Measurements from ENCODE around the gene TSPOAP1.

Gene TSPOAP1

DNA sequence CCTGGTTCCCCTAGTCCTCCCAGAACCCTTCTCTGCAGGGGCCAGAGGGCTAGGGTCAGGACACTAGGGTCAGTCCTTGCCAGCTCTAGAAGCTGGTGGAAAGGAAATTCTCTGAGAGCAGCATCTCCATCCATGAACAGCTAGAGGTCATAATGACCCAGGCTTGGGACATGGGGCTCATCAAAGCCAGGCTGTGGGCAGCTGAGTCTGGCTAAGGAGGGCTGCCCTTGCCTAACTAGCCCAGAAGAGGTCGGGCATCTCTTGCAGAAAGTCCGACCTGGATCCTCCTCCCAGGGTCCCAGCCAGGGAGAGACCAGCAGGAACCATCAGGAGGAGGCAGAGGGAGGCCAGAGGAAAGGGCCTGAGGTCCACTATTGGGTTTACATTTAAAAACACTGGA lies 52.2 kb downstream of the TSPOAP1 start:
- no peak for DNase-seq

DNA sequence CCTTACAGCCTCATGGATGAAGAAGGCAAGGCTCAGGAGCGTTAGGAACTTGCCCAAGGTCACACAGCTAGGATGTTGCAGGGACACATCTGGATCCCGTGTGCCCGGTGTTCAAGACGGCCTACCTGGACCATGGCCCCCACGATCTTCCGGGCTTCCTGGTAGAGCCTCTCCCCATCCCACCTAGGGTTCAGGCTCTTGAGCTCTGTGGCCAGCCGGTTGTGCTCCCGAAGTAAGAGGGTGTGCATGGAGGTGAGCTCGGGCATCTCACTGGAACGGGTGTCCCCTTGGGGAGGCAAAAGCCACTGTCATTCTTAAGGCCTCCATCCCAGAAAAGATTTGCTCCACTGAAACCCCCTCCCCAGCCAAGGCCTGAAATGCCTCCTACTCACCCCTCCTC lies 53.2 kb downstream of the TSPOAP1 start:
- DNase-seq: no peak

DNA sequence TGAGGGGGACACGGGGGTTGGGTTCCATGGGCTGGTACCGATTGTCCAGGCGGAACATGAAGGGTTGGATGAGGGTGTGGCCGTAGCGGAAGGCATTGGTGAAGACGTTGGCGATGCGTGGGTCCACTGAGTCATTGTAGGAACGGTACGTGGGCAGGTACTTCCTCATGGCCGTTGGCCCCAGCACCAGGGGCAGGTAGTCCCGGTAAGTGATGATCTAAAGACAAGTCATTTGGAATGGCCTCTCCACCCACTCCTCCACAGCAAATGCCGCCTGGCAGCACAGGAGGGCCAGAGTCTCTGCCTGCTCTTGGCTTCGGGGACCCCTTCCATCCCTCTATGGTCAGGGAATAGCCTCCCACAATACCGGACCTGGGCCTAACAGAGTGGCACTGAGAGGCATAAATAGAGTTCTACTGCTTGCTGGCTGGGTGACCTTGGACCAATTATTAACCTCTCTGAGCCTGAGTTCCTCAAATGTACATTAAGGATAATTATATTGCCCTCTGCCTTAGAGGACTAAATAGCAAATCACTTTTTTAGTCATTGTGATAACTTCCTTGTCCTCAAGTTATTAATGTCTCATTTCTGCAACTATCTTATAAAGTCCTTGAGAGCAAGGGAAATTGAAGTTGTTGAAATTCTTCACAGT lies 55.0 kb downstream of the TSPOAP1 start:
- no peak for DNase-seq

DNA sequence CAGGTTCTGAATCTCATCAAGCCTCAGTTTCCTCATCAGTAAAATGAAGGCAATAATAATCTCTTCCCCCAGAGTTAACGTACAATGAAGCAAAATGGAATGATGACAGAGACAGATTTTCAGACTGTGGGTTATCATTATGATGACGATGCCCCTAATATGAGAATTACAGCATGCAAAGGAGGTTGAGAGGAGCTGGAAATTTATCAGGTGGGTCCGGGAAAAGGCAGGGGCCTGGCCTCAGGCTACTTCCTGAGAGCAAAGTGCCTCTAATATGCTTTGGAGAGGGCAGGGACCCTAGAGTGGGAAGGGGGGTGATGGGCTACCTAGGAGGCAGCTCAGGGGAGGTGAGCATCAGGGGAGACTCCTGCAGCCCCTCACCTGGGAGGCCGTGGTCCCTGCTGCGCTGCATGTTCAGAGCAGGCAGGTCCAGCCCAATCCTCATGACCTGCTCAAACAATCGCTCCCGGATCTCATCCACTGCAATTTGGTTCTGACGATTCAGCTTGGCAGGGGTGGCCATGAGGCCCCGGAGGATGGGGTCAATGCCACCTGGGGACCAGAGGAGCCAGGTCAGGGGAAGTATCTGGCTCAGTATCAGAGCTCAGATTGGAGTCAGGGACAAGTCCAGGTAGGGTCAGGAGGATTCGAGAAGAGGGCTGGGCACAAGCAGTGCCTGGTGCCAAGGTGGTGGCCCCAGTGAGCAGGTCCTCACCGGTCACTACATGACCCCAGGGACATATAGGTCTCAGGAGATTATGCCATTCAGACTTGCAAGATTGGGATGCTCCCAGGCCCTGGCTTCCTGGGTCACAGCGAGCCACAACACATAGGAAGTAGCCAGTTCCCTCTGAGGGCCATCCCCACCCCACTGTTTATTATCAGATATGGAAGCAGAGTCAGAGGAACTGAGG lies 56.0 kb downstream of the TSPOAP1 start:
- DNase-seq: no peak

DNA sequence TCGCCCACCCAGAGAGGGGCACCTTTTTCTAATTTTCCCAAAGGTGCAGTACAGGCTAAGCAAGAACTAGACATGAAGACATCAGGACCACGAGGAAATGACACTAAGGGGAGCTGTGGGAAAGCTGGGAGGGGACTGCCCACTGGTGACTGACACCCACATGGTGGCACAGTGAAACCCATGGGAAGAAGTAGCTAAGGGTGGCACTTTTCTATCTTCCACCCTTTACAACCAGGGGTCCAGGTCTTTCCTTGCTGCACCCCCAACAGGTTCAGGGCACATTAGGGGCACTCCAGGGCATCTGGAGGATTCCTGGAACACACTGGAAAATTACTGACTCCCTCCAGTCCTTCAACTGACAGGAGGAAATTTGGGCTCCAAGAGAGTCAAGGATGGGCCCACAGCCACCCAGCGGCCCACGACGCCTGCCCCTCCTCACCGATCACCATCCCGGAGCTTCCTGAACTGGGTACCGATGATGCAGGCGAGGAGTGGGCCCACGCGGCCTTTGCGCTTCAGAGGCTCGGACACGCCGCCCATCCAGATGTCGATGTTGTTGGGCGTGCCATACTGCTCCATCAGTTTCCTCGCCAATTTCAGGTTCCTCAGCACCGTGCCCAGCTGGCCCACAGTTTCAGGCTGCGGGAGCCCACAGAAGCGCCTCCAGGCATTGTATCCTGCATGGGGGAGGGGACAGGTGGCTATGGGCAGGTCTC lies 57.2 kb downstream of the TSPOAP1 start:
- no peak for DNase-seq

DNA sequence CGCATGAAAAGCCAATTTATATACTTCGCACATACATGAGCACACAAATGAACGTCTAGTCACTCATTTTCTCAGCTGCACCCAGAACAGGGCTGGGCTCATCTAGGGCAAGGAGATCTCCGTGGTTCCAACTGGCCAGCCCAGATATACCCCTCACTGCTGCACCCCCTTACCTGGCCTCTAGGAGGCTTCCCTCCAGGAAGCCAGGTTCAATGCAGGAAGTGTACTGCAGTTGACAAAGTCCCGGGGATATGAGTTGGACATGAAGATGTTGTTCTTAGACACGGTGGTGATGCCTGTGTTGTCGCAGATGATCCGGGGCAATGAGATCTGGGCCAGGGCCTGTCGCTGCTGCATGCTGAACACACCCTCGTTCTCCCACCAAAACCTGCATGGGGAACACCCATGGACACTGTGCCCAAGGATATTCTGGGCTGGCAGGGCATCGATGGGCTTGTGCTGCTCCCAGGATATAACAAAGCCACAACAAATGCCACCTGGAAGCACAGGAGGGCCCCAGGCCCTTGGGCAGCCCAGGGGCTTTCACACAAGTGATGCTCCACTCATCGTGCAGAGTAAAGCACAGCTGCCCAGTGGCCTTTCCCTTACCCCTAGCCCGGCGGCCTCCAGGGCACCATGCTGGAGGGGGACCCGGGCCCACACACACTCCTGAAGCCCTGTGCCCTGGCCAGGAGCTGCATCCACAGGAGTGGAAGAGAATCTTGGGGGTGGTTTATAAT lies 57.9 kb downstream of the TSPOAP1 start:
- DNase-seq: no peak

DNA sequence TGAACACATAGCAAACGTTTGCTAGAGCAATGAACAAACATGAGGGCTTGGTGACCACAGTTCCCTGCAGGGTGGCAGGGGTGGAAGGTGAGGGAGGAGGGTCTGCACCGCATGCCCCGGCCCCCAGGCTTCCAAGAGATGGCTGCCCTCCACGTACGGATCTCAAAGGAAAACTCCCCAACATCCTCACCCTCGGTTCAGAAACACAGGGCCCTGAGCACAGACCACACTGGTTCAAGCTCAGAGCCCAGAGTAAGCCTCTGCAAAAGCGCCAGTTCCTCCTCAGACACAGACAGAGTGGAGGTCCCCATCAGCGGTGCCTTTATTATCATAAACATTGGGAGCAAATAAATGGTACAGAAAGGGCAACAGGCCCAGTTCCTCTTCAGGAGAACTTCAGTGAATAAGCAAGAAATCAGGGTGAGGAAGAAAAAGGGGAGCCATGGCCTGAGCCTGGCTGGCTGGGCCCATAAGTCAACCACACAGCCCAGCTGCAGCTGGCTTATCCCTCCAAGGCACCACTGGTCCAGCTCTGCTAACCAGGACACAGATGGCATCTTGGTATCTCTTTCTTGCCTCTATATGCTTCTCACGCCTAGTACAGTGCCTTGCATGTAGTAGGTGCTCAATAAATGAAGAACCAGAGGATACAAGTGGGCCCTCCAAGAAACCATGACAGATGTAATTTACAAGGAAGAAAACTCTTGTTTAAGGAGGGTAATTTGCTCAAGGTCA lies 58.9 kb downstream of the TSPOAP1 start:
- no peak for DNase-seq

DNA sequence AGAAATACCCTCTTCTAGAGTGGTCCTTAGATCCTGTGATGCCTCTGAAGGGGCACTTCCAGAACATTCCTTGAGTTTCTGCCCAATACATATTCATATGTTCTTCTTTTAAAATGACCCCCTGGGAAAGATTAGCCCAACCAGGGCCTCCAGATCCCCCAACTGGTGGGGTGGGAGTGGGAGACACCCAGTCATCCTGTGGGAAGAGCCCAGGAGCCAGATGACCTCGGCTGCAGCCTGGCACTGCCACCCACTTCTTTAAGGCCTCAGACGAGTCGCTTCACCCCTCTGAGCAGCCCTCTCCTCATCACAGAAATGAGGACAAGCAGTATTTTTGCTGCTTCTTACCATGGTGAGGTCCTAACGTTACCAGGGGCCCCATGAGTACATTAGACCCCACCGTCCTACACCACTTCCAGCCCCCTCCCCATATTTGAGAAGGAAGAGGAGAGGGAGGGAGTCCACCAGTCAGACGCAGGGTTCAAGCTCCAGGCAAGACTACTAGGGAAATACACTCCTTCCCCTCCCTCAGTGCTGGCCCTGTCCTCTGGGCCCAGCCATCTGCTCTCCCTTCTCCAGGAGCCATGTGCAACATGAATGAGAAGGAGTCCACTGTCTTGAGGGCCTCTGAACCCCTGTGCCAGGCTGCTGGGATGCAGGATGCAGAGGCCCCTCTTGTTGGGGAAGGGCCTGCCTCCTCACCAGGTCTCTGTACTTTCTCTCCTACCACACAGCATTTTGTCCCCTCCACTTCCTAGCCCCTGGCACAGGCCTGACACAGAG lies 59.6 kb downstream of the TSPOAP1 start:
- no peak for DNase-seq

DNA sequence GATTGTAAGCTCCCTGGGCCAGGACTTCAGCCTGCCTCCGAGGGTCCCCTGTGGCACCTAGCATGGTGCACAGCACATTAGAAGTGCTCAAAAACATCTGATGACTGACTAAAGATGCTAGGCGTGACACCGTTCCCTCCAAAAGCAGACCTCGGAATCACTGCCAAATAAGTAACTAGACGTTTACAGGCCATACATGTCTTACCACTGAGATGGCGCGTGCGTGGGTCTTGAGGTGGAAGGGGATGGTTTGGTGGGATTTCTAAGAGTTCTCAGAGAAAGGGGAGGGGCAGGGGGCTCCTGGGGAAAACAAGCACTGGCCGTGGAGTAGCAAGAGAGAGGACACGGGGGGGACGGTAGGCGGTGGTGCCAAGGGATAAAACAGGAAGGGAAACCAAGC lies 60.3 kb downstream of the TSPOAP1 start:
- no peak for DNase-seq

DNA sequence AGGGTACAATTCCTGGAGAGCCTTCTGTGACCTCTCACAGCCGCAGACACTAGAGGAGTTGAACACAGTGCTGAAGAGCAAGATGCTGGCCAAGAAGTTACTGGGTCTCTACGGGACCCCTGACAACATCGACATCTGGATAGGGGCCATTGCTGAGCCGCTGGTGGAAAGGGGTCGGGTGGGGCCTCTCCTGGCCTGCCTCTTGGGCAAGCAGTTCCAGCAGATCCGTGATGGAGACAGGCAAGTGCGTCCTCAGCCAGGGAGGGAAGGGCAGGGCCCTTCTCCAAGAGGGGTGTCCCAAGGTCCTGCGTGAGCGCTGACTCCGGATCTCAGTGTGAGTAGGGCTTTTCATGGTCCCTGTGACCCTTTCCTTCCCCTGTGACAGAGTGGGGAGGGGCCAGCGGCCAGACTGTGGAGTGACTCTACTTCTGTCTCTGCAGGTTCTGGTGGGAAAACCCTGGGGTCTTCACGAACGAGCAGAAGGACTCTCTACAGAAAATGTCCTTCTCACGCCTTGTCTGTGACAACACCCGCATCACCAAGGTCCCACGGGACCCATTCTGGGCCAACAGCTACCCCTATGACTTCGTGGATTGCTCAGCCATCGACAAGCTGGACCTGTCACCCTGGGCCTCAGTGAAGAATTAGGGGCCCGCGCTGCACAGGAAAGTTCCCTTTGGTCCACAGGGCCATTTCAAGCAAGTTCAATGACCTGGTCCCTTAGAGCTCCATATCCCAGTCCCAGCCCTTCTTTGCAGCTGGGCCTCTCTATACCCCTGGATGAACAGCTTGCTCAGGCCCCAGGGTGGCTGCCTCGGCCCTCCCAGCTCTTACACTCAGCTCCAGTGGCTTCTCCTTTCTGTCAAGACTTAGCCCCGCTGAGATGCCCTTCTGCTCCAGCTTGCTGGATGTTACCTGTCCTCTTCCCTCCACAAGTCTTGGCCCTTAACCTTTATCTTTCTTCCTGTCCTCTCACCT lies 61.0 kb downstream of the TSPOAP1 start:
- DNase-seq: no peak

DNA sequence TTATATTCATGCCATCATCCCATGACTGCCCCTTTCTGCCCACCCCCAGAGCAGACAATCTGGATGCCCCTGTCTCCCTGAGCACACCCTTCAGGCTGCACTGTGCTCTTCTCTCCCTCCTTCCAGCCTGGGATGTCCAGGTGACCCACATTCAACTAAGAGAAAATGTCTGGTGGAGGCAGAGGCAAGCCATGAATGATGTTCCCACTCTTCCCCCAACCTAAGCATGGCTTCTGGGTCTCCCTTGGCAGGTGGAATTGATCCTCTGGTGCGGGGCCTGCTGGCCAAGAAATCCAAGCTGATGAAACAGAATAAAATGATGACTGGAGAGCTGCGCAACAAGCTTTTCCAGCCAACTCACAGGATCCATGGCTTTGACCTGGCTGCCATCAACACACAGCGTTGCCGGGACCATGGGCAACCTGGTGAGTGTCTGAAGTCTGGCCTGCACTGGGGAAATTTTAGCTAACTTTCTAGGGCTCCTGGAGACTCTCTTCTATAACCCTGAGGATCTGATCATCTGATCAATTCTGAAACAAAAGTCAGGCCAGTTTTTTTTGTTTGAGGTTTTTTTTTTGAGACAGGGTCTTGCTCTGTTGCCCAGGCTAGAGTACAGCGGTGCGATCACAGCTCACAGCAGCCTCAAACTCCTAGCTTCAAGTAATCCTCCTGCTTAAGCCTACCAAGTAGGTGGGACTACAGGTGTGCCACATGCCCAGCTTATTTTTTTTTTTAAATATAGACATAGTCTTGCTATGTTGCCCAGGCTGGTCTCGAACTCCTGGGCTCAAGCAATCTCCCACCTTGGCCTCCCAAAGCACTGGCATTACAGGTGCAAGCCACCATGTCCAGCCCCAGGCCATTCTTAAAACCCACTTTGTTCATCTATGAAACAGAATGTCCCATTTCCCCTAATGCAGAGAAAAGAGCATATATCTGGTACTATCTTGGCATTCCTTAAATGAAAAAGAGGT lies 62.4 kb downstream of the TSPOAP1 start:
- DNase-seq: no peak

DNA sequence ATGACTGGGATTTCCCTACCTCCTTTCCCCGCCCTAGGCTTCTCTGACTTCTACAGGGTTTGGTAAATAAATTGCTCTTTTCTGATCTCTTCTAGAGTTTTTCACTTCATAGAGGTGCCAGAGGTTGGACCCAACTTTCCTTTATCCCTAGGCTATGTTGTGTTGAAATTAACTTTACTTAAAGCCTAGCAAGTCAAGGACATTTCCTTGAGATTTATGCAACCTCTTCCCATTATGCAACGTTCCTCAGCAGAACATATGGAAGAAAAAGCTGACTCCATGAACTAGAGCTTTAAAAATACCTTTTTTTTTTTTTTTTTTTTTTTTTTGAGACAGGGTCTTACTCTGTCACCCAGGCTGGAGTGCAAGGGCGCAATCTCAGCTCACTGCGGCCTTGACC lies 63.3 kb downstream of the TSPOAP1 start:
- no peak for DNase-seq

DNA sequence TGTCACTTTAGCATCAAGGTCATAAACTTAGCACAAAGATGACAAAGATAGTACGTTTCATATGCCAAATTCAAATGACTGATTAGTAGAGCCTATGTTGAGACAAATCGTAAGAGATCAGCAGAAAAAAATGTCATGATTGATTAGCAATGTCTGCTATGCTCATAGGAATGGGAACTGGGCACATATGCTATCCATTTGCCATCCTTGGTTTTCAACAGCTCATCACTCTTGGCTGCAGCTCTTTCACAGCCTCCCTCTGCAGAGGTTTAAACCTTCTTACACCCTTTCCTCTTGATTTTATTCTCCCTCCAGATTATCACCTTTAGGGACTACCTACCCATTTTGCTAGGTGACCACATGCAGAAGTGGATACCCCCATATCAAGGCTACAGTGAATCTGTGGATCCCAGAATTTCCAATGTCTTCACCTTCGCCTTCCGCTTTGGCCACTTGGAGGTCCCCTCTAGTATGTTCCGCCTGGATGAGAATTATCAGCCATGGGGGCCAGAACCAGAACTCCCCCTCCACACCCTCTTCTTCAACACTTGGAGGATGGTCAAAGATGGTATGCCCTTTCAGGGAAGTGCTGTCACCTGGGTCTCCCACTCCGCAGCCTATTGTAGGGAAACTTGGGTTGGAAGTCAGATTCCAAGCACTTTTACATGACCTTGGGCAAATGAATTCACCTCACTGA lies 64.0 kb downstream of the TSPOAP1 start:
- DNase-seq: no peak

DNA sequence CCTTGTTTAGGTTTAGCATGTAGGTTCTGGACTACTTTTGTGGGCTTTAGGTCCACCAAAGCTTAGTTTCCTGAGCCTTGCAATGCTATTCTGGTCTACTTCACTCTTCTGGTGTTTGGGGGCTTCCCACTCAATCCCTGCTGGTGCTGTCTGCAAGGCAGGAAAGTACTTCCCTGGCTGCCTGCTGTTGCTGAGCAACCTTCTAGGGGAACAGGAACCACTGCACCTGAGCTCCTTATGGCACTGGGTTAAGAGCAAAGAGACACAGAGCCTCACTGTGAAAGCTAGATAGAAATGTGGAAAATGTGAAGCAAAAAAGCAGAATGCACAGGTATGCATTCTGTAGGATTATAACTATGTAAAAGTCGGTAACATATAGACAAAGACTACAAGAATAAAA lies 64.8 kb downstream of the TSPOAP1 start:
- DNase-seq: no peak

DNA sequence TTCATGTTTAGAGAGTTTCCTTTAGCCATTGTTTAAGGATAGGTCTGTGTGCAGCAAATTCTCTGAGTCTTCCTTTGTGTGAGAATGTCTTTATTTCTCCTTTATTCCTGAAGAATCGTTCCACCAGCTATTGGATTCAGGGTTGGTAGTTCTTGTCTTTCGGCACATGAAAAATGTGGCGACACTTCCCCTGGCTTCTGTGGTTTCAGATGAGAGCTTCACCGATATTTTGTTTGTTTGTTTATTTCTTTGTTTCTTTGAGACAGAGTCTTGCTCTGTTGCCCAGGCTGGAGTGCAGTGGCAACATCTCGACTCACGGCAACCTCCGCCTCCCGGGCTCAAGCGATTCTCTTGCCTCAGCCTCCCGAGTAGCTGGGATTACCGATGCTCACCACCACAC lies 66.4 kb downstream of the TSPOAP1 start:
- DNase-seq: no peak

DNA sequence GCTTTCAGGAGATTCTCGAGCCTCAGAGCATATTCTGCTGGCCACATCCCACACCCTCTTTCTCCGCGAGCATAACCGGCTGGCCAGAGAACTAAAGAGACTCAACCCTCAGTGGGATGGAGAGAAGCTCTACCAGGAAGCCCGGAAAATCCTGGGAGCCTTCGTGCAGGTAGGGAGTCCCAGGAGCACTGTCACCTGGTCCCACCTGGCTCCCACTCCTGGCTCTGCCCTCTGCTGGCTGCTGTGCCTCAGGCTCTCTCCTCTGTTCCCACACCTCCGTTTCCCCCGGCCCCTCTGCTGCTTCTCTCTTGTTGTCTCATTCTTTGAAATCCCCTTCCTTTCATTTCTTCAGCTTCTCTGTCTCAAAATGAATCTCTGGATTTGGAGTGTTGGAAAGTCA lies 73.8 kb downstream of the TSPOAP1 start:
- DNase-seq: no peak

DNA sequence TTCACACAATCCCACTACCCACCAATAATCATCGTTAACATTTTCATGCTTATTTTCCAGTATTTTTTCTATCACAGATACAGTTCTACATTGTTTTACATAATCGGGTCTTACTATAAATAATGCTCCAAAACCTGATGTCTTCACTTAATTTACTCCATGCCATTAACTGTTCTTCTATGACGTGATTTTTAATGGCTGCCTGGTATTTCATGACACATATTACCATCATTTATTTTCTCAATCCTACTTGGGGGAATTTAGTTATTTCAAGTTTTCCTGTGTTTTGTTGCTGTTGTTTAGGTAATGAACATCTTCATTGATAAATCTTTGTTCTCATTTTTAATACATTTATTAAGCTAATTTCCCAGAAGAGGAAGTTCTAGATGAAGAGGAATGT lies 75.5 kb downstream of the TSPOAP1 start:
- DNase-seq: no peak

DNA sequence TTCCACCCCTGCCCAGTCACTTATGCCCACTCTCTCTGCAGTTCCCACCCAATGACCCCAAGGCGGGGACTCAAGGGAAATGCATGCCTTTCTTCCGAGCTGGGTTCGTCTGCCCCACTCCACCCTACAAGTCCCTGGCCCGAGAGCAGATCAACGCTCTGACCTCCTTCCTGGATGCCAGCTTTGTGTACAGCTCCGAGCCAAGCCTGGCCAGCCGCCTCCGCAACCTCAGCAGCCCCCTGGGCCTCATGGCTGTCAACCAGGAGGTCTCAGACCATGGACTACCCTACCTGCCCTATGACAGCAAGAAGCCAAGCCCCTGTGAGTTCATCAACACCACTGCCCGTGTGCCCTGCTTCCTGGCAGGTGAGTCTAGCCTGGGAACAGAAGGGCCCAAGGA lies 76.5 kb downstream of the TSPOAP1 start:
- no peak for DNase-seq
